ENCODE measurements around the gene FRMD3.
"Not testable (repeated sequence)": the region's sequence is repeated elsewhere in the genome, so short reads cannot be mapped to it uniquely, and the experiment has no call there.

The FRMD3 gene

DNA sequence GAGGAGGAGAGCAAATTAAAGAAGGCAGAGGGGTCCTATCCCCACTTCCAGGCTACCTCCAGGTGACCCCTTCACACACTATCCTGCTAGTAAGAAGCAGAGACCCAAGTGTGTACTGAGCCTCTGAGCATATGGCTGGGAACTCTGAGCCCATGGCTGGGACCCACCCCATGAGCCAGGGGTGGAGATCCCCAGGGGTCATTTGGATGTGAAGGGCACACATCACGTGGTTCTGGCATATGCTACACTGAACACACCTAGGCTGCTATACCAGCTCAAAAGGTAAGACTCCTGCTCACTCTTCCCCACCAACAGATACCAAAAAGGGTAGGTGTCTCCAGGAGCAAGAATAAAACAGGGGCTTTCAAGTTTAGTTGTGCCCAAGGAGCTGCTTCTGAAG is 149.9 kb downstream of the FRMD3 start:
- no peak for DNase-seq (ENCODE audit: low read depth)

DNA sequence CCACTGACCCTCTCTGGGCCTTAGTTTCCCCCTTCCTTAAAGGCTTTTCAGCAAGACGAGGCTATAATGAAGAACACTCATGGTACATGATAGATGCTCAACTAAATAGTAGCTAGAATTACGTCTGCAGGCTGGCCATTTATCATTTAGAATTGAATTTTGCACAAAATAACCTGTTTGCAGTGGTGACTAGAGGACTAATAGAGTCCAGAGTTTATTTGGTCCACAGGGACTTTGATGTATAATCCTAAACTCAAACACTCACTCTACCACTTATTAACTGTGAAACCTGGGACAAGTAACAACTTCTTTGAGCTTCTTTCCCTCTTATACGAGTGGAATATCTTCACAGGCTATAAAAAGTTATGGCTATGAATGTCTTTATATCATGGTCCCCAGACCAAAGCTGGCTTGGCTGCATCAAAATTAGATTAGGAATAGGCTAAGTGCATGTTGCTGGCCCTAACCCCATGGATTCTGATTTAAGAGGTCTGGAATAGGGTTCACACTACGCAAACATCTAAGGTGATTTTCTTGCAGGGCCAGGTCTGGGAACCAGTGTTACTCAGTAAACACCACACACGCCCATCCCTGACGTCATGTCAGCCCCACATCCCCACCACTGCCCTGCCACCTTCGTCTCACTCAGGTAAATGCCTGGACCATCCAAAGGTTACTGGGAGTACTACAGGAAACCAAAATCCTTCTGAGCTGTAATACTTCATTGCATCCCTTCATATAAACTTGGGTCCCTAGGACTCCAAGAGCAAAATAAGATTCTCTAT is 150.6 kb downstream of the FRMD3 start:
- no peak for DNase-seq (ENCODE audit: low read depth)

DNA sequence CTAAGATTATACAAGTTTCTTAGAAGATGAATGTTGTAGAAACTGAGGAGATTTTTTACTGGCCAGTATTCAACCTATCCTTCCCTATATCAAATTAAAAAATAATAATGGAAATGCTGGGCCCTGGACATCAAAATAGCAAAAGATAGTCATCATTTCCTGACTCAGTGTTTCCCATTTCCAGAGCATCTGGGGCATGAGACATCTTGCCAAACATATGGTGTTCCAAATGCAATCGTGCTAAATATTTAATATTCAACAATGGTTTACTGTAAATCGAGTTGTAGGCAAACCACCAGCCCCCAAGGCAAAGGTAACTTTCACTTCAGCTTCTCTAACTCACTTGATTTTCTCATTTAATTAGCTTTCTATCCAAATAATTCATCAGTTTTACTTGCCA is 152.9 kb downstream of the FRMD3 start:
- no peak for DNase-seq (ENCODE audit: low read depth)

DNA sequence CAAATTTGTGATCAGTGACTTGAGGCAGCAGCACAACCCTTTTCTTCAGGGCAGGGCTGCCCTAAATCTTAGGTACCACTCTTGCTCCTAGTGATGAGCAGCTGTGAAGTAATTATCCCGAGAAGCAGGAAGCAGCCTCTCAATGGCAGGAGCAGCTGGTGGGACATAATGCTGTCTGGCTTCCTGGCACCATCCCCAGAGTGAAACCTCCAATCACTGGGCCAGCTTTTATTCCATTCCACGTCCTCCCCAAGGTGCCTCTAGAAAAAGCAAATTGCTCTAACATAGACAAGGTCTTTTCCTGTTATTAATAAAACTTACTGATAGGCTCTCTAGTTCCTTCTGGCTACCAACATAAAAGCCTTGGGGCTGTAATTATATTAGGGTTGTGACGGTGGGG is 154.0 kb downstream of the FRMD3 start:
- no peak for DNase-seq (ENCODE audit: low read depth)

DNA sequence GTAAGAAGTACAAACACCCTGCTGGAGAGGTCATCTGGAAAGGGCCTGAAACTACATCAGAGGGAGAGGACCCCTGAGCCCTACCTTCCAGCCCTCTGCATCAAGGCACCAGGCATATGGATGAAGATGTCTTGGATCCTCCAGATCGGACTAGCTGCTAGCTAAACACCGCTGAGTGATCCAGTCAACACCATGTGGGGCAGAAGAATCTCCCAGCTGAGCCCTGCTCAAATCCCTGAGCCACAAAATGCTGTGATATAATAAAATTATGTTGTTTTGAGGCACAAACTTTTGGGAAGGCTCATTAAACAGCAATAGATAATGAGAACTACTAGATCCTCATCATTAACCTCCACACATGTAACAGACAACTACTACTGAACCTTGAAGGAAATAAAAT is 155.2 kb downstream of the FRMD3 start:
- no peak for DNase-seq (ENCODE audit: low read depth)

DNA sequence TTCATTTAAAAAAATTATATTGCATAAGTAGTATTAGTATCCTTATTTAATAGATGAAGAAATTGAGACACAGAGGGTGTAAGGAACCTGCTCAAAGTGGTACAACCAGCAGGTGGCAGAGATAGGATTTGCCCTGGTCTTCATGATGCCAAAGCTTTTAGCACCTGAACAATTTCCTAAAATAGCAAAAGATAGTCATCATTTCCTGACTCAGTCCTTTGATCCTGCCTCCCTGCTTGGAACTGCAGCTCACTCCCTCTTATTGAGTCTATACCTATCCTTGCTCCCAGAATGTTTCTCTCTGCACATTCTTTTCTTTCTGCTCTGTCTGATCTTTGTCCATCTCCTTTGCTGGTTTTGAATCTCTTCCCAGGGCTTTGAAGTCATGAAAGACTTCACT is 155.8 kb downstream of the FRMD3 start:
- no peak for DNase-seq (ENCODE audit: low read depth)

DNA sequence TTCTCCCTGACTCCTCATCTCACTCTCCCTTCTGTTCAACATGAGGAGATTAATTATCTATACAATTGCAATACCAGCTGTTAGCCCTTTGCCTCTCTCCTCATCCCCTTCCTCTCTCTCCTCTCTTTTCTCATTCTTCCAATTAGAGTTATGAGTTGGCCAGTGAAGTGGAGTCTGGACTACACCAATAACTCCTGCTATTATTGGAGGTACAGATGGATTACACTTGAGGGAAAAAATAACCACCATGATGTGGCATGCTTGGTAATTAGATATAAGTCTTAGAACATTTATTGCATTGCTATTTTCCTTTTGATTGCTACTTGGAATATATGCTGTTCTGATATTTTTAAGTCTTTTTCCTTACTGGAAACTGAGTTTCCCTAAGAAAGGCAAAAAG is 159.2 kb downstream of the FRMD3 start:
- DNase-seq (ENCODE audit: low read depth) = no peak

- DNase-seq (ENCODE audit: low read depth) = no peak
These were observed 165.2 kb downstream of the FRMD3 start for GRCh38 chr9:83372957-83373356.

DNA sequence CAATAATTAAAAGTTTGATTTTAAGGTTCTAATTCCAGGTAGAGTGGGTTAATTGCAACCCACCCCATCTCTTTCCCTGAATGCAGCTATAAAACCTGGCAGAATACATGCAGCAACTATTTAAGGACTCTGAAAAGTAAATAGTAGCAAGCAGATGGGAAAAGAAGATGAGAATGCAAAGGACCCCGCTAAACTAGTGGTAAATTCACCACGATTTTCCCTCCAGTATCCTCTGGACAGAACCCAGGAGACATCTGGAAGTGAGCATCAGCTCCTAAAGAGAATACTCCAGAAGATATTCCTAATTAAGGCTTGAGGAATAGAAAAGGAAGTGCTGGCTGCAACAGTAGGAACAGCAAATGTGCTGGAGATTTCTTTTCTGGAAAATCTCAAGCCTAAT is 170.9 kb downstream of the FRMD3 start:
- no peak for DNase-seq (ENCODE audit: low read depth)

- DNase-seq (ENCODE audit: low read depth) = no peak
These were observed 175.7 kb downstream of the FRMD3 start for GRCh38 chr9:83362341-83362995.

DNA sequence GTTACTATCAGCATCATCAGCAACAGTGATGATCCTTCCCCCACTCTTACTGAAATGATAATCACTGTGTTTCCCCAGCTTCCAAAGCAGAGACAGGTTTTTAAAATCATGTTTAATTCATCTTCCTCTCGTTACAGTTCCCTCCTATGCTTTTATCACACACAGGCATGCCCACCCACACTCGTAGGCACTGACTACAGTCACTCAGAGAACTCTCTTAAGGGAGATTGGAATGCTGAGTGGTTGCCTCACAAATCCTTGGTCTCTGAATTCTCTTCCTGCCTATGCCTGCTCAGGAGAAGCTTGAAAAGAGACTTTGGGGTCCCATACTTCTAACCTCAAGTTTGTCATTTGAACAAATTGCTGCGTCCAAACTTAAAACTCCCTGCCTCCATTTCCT is 179.2 kb downstream of the FRMD3 start:
- DNase-seq (ENCODE audit: low read depth) = no peak

GRCh38 chr9:83358493-83358892 is 179.7 kb downstream of the FRMD3 start:
- not testable (repeated sequence) for DNase-seq (ENCODE audit: low read depth)

- DNase-seq (ENCODE audit: low read depth) = no peak
These were observed 182.5 kb downstream of the FRMD3 start for GRCh38 chr9:83355729-83356151.

GRCh38 chr9:83355024-83355444 is 183.2 kb downstream of the FRMD3 start:
- DNase-seq (ENCODE audit: low read depth) = no peak

GRCh38 chr9:83349031-83349430 is 189.2 kb downstream of the FRMD3 start:
- no peak for DNase-seq (ENCODE audit: low read depth)

DNA sequence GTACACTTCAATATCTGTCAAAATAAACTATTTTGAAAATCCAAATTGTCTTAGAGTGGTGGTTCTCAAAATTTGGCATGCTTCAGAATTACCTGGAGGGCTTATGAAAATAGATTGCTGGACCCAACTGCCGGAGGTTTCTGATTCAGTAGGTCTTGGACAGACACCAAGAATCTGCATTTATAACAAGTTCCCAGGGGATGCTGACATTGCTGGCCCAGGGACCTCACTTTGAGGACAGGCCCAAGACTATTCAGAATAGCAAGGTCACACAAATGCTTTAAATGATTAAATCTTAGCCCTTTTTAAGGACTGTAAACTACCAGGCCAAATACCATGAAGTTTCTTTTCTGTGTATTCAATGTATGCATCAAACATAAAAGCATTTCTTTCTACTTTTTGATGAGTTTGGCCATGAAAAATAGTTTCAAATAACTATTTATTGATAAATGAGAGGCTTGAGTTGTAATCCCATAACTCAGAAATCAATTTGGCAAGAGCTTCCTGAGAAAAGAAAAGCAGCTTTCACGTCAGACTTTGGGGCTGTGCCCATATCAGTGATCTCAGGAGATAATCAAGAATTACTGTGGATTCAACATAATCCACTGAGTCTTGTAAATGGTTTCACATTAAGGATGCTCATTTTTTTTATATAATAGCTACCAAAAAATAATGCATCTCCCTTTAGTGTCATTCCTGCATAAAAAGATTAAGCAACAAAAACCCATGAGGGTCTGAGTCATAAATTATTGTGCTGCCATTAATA is 191.4 kb downstream of the FRMD3 start:
- DNase-seq (ENCODE audit: low read depth) = no peak

DNA sequence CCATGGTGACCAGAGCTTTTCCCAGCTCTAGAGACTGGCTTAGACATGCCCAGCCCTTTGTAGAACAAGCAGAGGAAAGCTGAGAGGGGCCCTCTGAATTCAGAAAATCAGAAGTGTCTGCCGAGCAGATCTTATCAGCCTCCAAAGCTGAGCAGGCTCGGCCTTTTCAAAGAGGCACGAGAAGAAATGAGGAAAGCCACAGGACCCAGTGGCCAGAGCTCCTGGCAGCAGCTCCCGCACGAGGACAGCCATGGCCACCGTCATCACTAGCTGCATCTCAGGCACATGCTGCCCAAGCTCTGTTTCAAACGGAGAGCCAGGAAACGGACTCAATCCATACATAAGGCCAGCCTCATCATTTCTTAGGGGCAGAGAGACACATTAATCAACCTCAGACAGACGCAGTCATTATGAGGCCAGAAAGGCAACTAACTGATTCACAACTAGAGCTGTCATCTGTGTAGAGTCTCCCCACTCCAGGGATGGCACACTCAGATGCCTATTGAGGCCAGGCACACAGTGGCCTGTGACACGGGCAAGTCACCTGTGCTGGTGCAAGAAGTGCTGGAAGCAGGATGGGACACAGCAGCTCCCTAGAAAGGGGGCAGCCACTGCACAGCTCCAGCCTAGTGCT is 194.7 kb downstream of the FRMD3 start:
- no peak for DNase-seq (ENCODE audit: low read depth)

DNA sequence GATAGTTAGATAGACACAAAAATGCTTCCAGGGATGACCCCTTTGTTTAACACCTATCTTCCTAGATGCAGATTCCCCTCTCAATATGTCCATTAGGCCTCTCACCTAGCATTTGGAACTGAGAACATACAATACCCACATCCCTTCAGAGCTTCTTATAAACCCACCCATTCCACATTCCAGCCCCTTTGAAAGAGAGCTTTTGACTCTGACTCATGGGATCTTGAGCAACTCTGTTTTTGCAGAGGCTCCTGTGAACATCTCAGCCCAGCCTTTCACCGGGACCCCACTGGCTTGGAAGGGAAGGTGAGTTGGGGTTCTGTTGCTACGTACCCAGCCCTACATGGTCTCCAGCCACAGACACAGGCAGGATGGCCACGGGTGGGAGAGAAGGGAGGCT is 195.5 kb downstream of the FRMD3 start:
- DNase-seq (ENCODE audit: low read depth) = no peak

GRCh38 chr9:83342006-83342405 is 196.2 kb downstream of the FRMD3 start:
- DNase-seq (ENCODE audit: low read depth) = no peak

GRCh38 chr9:83340451-83340850 is 197.8 kb downstream of the FRMD3 start:
- DNase-seq (ENCODE audit: low read depth) = no peak

DNA sequence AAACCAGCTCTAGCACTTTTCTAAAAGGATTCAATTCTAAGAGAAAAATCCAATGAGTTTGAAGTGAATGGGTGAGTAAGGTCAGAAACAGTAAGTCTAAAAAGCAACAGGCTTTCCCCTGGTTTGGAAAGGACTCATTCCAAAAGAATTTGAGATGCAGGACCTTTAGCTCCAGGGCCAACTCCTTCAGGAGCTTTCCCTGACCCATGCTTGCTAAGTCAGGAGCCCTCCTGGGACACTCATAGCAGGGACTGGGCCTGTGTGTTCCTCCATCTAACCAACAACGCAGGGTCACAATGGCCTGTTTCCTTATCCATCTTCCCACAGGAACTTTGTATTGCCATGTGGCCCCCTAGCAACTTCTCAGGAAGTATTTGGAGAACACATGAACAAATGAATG is 198.8 kb downstream of the FRMD3 start:
- DNase-seq (ENCODE audit: low read depth) = no peak

- no peak for DNase-seq (ENCODE audit: low read depth)
These were observed 201.5 kb downstream of the FRMD3 start for GRCh38 chr9:83336706-83337105.

DNA sequence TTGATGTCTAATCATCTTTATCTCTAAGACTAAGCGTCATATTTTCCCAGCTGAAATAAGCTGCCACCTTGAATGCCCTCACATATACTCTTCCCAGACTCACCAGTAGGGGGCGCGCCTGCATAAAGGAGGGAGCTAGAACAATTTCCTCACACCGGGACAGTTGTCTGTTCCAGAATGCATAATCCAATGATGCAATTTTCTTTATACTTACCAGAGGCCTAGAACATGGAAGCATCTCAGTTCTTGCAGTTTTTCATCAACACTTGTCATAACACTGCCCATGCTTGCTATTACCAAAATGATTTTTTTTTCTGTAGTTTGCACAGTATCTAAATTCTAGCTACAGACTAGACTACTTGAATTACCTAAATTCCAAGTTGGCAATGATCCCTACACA is 203.9 kb downstream of the FRMD3 start:
- peak; percentile 42 for DNase-seq (ENCODE audit: low read depth)
